HEK293T (cell line): ENCODE data around the gene TPSB2.
"Not testable (repeated sequence)": the region's sequence is repeated elsewhere in the genome, so short reads cannot be mapped to it uniquely, and the experiment has no call there.

Source experiments
- SP1 ChIP-seq: fragments of 450-650 bp; IDR thresholded peaks from 2 replicates; pipeline ENCODE4 v1.6.1; 2017
- TF ChIP-seq, protein P1 (sequence below): fragments of 450-650 bp; IDR thresholded peaks from 2 replicates; pipeline ENCODE4 v1.6.1; 2016

DNA sequence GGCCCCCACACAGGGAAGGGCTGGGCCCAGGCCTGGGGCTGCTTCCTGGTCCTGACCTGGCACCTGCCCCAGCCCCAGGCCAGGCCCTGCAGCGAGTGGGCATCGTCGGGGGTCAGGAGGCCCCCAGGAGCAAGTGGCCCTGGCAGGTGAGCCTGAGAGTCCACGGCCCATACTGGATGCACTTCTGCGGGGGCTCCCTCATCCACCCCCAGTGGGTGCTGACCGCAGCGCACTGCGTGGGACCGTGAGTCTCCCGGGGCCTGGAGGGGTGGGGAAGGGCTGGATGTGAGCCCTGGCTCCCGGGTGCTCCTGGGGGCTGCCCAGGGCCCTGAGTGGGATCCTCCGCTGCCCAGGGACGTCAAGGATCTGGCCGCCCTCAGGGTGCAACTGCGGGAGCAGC is 11.1 kb upstream of the TPSB2 start:
- TF ChIP-seq SP1 = not testable (repeated sequence)
- TF ChIP-seq, protein P1, sequence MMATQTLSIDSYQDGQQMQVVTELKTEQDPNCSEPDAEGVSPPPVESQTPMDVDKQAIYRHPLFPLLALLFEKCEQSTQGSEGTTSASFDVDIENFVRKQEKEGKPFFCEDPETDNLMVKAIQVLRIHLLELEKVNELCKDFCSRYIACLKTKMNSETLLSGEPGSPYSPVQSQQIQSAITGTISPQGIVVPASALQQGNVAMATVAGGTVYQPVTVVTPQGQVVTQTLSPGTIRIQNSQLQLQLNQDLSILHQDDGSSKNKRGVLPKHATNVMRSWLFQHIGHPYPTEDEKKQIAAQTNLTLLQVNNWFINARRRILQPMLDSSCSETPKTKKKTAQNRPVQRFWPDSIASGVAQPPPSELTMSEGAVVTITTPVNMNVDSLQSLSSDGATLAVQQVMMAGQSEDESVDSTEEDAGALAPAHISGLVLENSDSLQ = not testable (repeated sequence)
